Mucosa of rectum (tissue), 2 donors: ENCODE results near the gene CAPN10.

Source experiments
- H3K27ac ChIP-seq, 2 donors: one replicate each; pipeline ENCODE4 v1.7.0; 2013; ENCODE audit warnings: inconsistent platforms in 2 of 2, low read depth in 2 of 2, low read length in 2 of 2
- H3K27me3 ChIP-seq, 2 donors: one replicate each; pipeline ENCODE4 v1.7.0; 2013; ENCODE audit warnings: low read length in 2 of 2; ENCODE audit not compliant: control insufficient read depth in 2 of 2, insufficient read depth in 2 of 2
- H3K36me3 ChIP-seq, 2 donors: one replicate each; pipeline ENCODE4 v1.7.0; 2013; ENCODE audit warnings: low read length in 2 of 2; ENCODE audit not compliant: control insufficient read depth in 2 of 2, insufficient read depth in 2 of 2
- H3K4me1 ChIP-seq, 2 donors: one replicate each; pipeline ENCODE4 v1.7.0; 2013; ENCODE audit warnings: low read length in 2 of 2, mild to moderate bottlenecking in 1 of 2; ENCODE audit not compliant: control insufficient read depth in 2 of 2, insufficient read depth in 2 of 2
- H3K4me3 ChIP-seq, 2 donors: one replicate each; pipeline ENCODE4 v1.7.0; 2013; ENCODE audit warnings: low read length in 2 of 2
- H3K9ac ChIP-seq, 2 donors: one replicate each; pipeline ENCODE4 v1.7.0; 2013; ENCODE audit warnings: low read length in 2 of 2, low read depth in 1 of 2, mild to moderate bottlenecking in 1 of 2
- H3K9me3 ChIP-seq, 2 donors: one replicate each; pipeline ENCODE4 v1.7.0; 2013; ENCODE audit warnings: low read length in 2 of 2; ENCODE audit not compliant: control insufficient read depth in 2 of 2
- donor health status: healthy.
- donor health status: Normal muscosa, but diverticular disease.

The CAPN10 gene

GRCh38 chr2:240576036-240576435 is 10.5 kb upstream of the CAPN10 start:
- peaks cover 35 to 41% of the 10 kb centered on the region in 2 donors for H3K36me3 ChIP-seq

GRCh38 chr2:240576436-240577205 is 9.9 kb upstream of the CAPN10 start:
- Histone ChIP-seq H3K4me3 (no peak overlapping the region), H3K9me3 (no peaks in the 10 kb centered on the region), H3K27ac (no peak overlapping the region), H3K4me1 (peaks cover 3 to 17% of the 10 kb centered on the region in 2 donors), H3K36me3 (peaks cover 35 to 41% of the 10 kb centered on the region in 2 donors), H3K27me3 (no peaks in the 10 kb centered on the region), H3K9ac (no peak overlapping the region)

More at GRCh38 chr2:240576036-240576435, 10.5 kb upstream of the CAPN10 start:
- no peak overlapping the region for H3K4me3 ChIP-seq
- H3K9ac ChIP-seq: no peak overlapping the region
- no peak overlapping the region for H3K27ac ChIP-seq
- H3K27me3 ChIP-seq: no peaks in the 10 kb centered on the region
- H3K4me1 ChIP-seq: peaks cover 3 to 19% of the 10 kb centered on the region in 2 donors
- no peaks in the 10 kb centered on the region for H3K9me3 ChIP-seq

GRCh38 chr2:240577281-240578109 is 9.0 kb upstream of the CAPN10 start:
- no peaks in the 10 kb centered on the region for H3K9me3 ChIP-seq
- H3K9ac ChIP-seq: no peak overlapping the region
- H3K4me1 ChIP-seq: peaks cover 3 to 17% of the 10 kb centered on the region in 2 donors
- H3K27ac ChIP-seq: no peak overlapping the region
- H3K36me3 ChIP-seq: peaks cover 33 to 41% of the 10 kb centered on the region in 2 donors
- no peak overlapping the region for H3K4me3 ChIP-seq
- H3K27me3 ChIP-seq: no peaks in the 10 kb centered on the region

- H3K9ac ChIP-seq: no peak overlapping the region
- H3K27ac ChIP-seq: no peak overlapping the region
- no peaks in the 10 kb centered on the region for H3K9me3 ChIP-seq
- H3K36me3 ChIP-seq: peaks cover 33 to 41% of the 10 kb centered on the region in 2 donors
- H3K4me3 ChIP-seq: no peak overlapping the region
- no peaks in the 10 kb centered on the region for H3K27me3 ChIP-seq
- peaks cover 3 to 17% of the 10 kb centered on the region in 2 donors for H3K4me1 ChIP-seq
Observed at GRCh38 chr2:240578110-240578450, 8.5 kb upstream of the CAPN10 start.

GRCh38 chr2:240578488-240578887 is 8.0 kb upstream of the CAPN10 start:
- peaks cover 33 to 43% of the 10 kb centered on the region in 2 donors for H3K36me3 ChIP-seq

GRCh38 chr2:240579071-240579762 is 7.3 kb upstream of the CAPN10 start:
- Histone ChIP-seq H3K4me3 (no peak overlapping the region), H3K4me1 (peaks cover 3 to 17% of the 10 kb centered on the region in 2 donors), H3K36me3 (peaks cover 29 to 39% of the 10 kb centered on the region in 2 donors), H3K27me3 (no peaks in the 10 kb centered on the region), H3K9ac (no peak overlapping the region), H3K9me3 (no peaks in the 10 kb centered on the region), H3K27ac (peak overlapping the region in 1 of 2 donors; percentile 68)

More at GRCh38 chr2:240578488-240578887, 8.0 kb upstream of the CAPN10 start:
- Histone ChIP-seq H3K4me3 (no peak overlapping the region), H3K27ac (no peak overlapping the region), H3K4me1 (peaks cover 3 to 17% of the 10 kb centered on the region in 2 donors), H3K9ac (no peak overlapping the region), H3K27me3 (no peaks in the 10 kb centered on the region), H3K9me3 (no peaks in the 10 kb centered on the region)

- peak overlapping the region in 1 of 2 donors; percentile 68 for H3K27ac ChIP-seq
- peaks cover 21 to 31% of the 10 kb centered on the region in 2 donors for H3K36me3 ChIP-seq
- peaks cover 9 to 22% of the 10 kb centered on the region in 2 donors for H3K4me1 ChIP-seq
- no peaks in the 10 kb centered on the region for H3K27me3 ChIP-seq
- H3K9ac ChIP-seq: no peak overlapping the region
- no peak overlapping the region for H3K4me3 ChIP-seq
- no peaks in the 10 kb centered on the region for H3K9me3 ChIP-seq
Observed at GRCh38 chr2:240579771-240580614, 6.5 kb upstream of the CAPN10 start.

- no peak overlapping the region for H3K4me3 ChIP-seq
- H3K4me1 ChIP-seq: peaks cover 17 to 30% of the 10 kb centered on the region in 2 donors
- no peak overlapping the region for H3K9ac ChIP-seq
- no peaks in the 10 kb centered on the region for H3K27me3 ChIP-seq
- no peaks in the 10 kb centered on the region for H3K9me3 ChIP-seq
- peaks cover 11 to 18% of the 10 kb centered on the region in 2 donors for H3K36me3 ChIP-seq
- H3K27ac ChIP-seq: no peak overlapping the region
Observed at GRCh38 chr2:240581811-240582210, 4.7 kb upstream of the CAPN10 start.

GRCh38 chr2:240582781-240583180 is 3.8 kb upstream of the CAPN10 start:
- Histone ChIP-seq H3K27me3 (no peaks in the 10 kb centered on the region), H3K4me3 (no peak overlapping the region), H3K4me1 (peaks cover 24 to 36% of the 10 kb centered on the region in 2 donors), H3K9me3 (no peaks in the 10 kb centered on the region), H3K9ac (no peak overlapping the region), H3K36me3 (peaks cover 2 to 10% of the 10 kb centered on the region in 2 donors), H3K27ac (no peak overlapping the region)
